HepG2 (cell line): ENCODE data around the gene C1QL2. TPM values are rescaled to one million over a fixed set of nuclear protein-coding genes. Genes with fewer than 3 reads are reported as not detected.

ENCODE experiments used
- ATAC-seq: fragments of 200-7000 bp; cut with Tn5 transposase; 3 replicates; pipeline ENCODE4 v1.9.1; 2020; ENCODE audit warnings: mild to moderate bottlenecking, moderate library complexity
- BruUV-seq: library from RNA; stranded (reverse); fragments of 400-500 nt; replicated peaks from 2 replicates; lab custom pipeline; 2021; lab: Mats Ljungman, UMichigan
- CTCF ChIA-PET: fragments of 300-600 bp; formaldehyde crosslinking; extraction: SDS; loops from one replicate; lab custom pipeline; 2021; ENCODE audit warnings: low total read pairs, inconsistent platforms, low intra/inter-chr PET ratio; lab: Yijun Ruan, JAX
- POLR2A ChIA-PET: fragments of 350-600 bp; sonication (Branson Sonifier 250); formaldehyde crosslinking; loops from one replicate; lab custom pipeline; 2020; ENCODE audit warnings: antibody characterized with exemption, inconsistent platforms; lab: Yijun Ruan, JAX
- DNase-seq: peaks from one replicate; pipeline ENCODE4 v3.0.0-alpha.2; 2015; ENCODE audit warnings: low spot score
- FAIRE-seq: peaks from 3 replicates; lab custom pipeline; 2011; peaks lifted over from hg19 to GRCh38; lab: Jason Lieb, UNC
- H2AFZ ChIP-seq: one replicate; pipeline ENCODE4 v1.6.1; 2011; ENCODE audit warnings: low read length, inconsistent platforms
- H3K27ac ChIP-seq: fragments of 300-600 bp; 3 replicates; pipeline ENCODE4 v1.8.0; 2011; ENCODE audit warnings: mixed run types, mild to moderate bottlenecking, mixed read lengths, low read length, inconsistent platforms; ENCODE audit not compliant: insufficient read depth; ENCODE audit errors: extremely low read length
- H3K27me3 ChIP-seq, 2 experiments: fragments of 200-600 bp in 1 of 2; 2 replicates in 1 of 2; 3 replicates in 1 of 2; pipeline versions ENCODE4 v1.6.0 to v1.8.0; 2011; ENCODE audit warnings: low read length in 2 of 2, mild to moderate bottlenecking in 2 of 2, moderate library complexity in 2 of 2, inconsistent platforms in 1 of 2; ENCODE audit not compliant: insufficient read depth in 2 of 2, control insufficient read depth in 1 of 2
- H3K36me3 ChIP-seq, 2 experiments: fragments of 200-600 bp in 1 of 2; replicated peaks in 1 of 2; 2 replicates in 1 of 2; 3 replicates in 1 of 2; pipeline versions ENCODE4 v1.5.1 to v1.8.0; 2011; ENCODE audit warnings: low read length in 2 of 2, inconsistent platforms in 1 of 2; ENCODE audit not compliant: insufficient read depth in 2 of 2, control insufficient read depth in 1 of 2
- H3K4me1 ChIP-seq: 2 replicates; pipeline ENCODE4 v1.5.1; 2012; ENCODE audit warnings: low read length, inconsistent platforms; ENCODE audit not compliant: insufficient read depth
- H3K4me2 ChIP-seq: 2 replicates; pipeline ENCODE4 v1.6.0; 2011; ENCODE audit warnings: low read depth, low read length, inconsistent platforms
- H3K4me3 ChIP-seq, 3 experiments: fragments of 200-600 bp in 1 of 3; sonication (generic), shearing (Covaris generic) in 1 of 3; replicated peaks in 1 of 3; 2 replicates each; pipeline ENCODE4 v1.5.1; 2011 to 2016; ENCODE audit warnings: low read length in 3 of 3, inconsistent platforms in 2 of 3, low read depth in 2 of 3, mild to moderate bottlenecking in 2 of 3, control low read depth in 1 of 3, mixed read lengths in 1 of 3; ENCODE audit not compliant: insufficient read depth in 1 of 3
- H3K79me2 ChIP-seq: one replicate; pipeline ENCODE4 v1.6.1; 2011; ENCODE audit warnings: low read length, inconsistent platforms; ENCODE audit not compliant: insufficient read depth
- H3K9ac ChIP-seq: 2 replicates; pipeline ENCODE4 v1.6.0; 2011; ENCODE audit warnings: mild to moderate bottlenecking, low read depth, low read length, inconsistent platforms; ENCODE audit not compliant: insufficient read depth
- H3K9me3 ChIP-seq: 2 replicates; pipeline ENCODE4 v1.5.1; 2012; ENCODE audit warnings: mild to moderate bottlenecking, low read length
- H4K20me1 ChIP-seq: 2 replicates; pipeline ENCODE4 v1.6.0; 2011; ENCODE audit warnings: inconsistent platforms, mild to moderate bottlenecking, low read length, moderate library complexity; ENCODE audit not compliant: insufficient read depth
- BCL6 ChIP-seq: IDR thresholded peaks from 2 replicates; pipeline ENCODE4 v1.6.1; 2016; ENCODE audit warnings: missing genetic modification reagents, missing compliant biosample characterization
- CAMTA2 ChIP-seq: sonication (generic); formaldehyde crosslinking; IDR thresholded peaks from 2 replicates; pipeline ENCODE4 v1.4.0; 2020; ENCODE audit warnings: mild to moderate bottlenecking, missing genetic modification reagents, borderline replicate concordance
- KMT2B ChIP-seq: IDR thresholded peaks from 2 replicates; pipeline ENCODE4 v1.6.1; 2016; ENCODE audit warnings: missing genetic modification reagents, missing compliant biosample characterization
- MTA1 ChIP-seq: sonication (generic); formaldehyde crosslinking; IDR thresholded peaks from 2 replicates; pipeline ENCODE4 v1.4.0; 2020; ENCODE audit warnings: missing genetic modification reagents, mild to moderate bottlenecking, borderline replicate concordance
- SOX13 ChIP-seq, 3 experiments: fragments of 450-650 bp in 1 of 3; sonication (generic) in 1 of 3; formaldehyde crosslinking in 1 of 3; IDR thresholded peaks in 2 of 3; conservative IDR thresholded peaks in 1 of 3; 2 replicates each; pipeline versions ENCODE4 v1.5.0 to v1.6.1; 2016 to 2020; ENCODE audit warnings: antibody characterized with exemption in 1 of 3, mild to moderate bottlenecking in 1 of 3, missing compliant biosample characterization in 1 of 3, missing genetic modification reagents in 1 of 3, moderate library complexity in 1 of 3
- ZFP90 ChIP-seq: sonication (generic); formaldehyde crosslinking; IDR thresholded peaks from 2 replicates; pipeline ENCODE4 v1.8.0; 2022; ENCODE audit warnings: missing genetic modification reagents, mild to moderate bottlenecking, inconsistent platforms, borderline replicate concordance
- ZNF530 ChIP-seq: sonication (generic); formaldehyde crosslinking; IDR thresholded peaks from 2 replicates; pipeline ENCODE4 v1.5.0; 2020; ENCODE audit warnings: low read depth, mild to moderate bottlenecking, missing genetic modification reagents
- ZNF713 ChIP-seq: sonication (generic); formaldehyde crosslinking; IDR thresholded peaks from 2 replicates; pipeline ENCODE4 v1.4.0; 2020; ENCODE audit warnings: mild to moderate bottlenecking, missing genetic modification reagents
- ZSCAN30 ChIP-seq: sonication (generic); formaldehyde crosslinking; IDR thresholded peaks from 2 replicates; pipeline ENCODE4 v1.5.0; 2020; ENCODE audit warnings: mild to moderate bottlenecking, missing genetic modification reagents
- WGBS: methylation state at CpG from one replicate; pipeline ENCODE4 v1.1.6; 2017; ENCODE audit warnings: low lambda C conversion rate; 5-methylcytosine and 5-hydroxymethylcytosine counted together
- in situ Hi-C: cut with HindIII; loops from 2 replicates; pipeline ENCODE4 v1.10.0; 2017; ENCODE audit warnings: low pct_unique_long_range_greater_than_20kb; ENCODE audit not compliant: extremely low pct_ligation_motif_present
- intact Hi-C: fragments of 100-400 bp; cut with micrococcal nuclease; formaldehyde crosslinking; loops from one replicate; pipeline ENCODE4 v1.10.0; 2022; ENCODE audit not compliant: unreplicated experiment
- polyA plus RNA-seq, 8 experiments: library from polyadenylated mRNA; depleted of rRNA in 3 of 8; stranded (reverse) in 7 of 8; unstranded in 1 of 8; fragments of >200 nt; fragmentation: Illumina TruSeq in 4 of 8; extraction: Trizol in 4 of 8; gene quantifications; 2 replicates each; pipeline versions ENCODE4 v1.2.1 to v1.2.3, GENCODE V29; 2011 to 2016; ENCODE audit warnings: low read depth in 4 of 8, missing spikeins in 1 of 8, mixed read lengths in 1 of 8; ENCODE audit not compliant: insufficient read depth in 1 of 8
- total RNA-seq, 5 experiments: library from RNA; depleted of rRNA; stranded (reverse); fragments of >200 nt; fragmentation: Illumina TruSeq; extraction: Trizol; gene quantifications; 2 replicates each; pipeline ENCODE4 v1.2.3, GENCODE V29; 2016; ENCODE audit warnings: low read depth in 1 of 5
- TF ChIP-seq, protein P1 (sequence below): sonication (generic); formaldehyde crosslinking; IDR thresholded peaks from 2 replicates; pipeline ENCODE4 v1.5.1; 2020; ENCODE audit warnings: mild to moderate bottlenecking, missing genetic modification reagents, borderline replicate concordance
- TF ChIP-seq, protein P2 (sequence below): fragments of 450-650 bp; IDR thresholded peaks from 2 replicates; pipeline ENCODE4 v1.6.1; 2016

C1QL2 gene
- total and polyA plus RNA-seq, 2 of the 13 experiments (the other 11 are each of a cell fraction or from before 2014, with no cell fraction given), result not detected

DNA sequence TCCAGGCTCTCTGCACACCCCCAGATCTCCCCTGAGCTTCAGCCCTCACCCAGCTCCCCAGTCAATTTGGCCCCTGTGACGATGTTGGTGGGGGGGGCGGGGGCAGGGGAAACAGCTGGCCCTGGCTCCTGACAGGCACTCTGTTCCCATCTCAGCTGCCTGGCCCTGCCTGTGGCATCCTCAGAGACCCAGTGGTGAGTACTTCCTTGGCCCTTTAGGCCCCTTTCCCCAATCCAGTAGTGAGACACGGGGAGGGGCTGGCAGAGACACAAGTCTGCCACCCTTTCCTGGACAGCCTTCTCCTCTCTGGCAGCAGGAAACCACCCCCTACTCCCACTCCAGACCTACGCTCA is 19.3 kb upstream of the C1QL2 start:
- H3K4me1 ChIP-seq, result no peaks in the 10 kb centered on the region
- H2AFZ ChIP-seq, result no peak overlapping the region
- ATAC-seq, result no peak
- no peak overlapping the region for H3K9ac ChIP-seq
- H3K4me2 ChIP-seq, result no peak overlapping the region
- H3K36me3 ChIP-seq, result no peaks in the 10 kb centered on the region
- CTCF ChIA-PET, result no interaction called here
- no peak for DNase-seq
- H3K27me3 ChIP-seq, result peaks cover 0 to 25% of the 10 kb centered on the region in 2 experiments; a peak in 2 of 5 replicates
- no peak overlapping the region for H3K4me3 ChIP-seq
- 17% methylated on average over 4 of the region's 4 CpGs for WGBS
- POLR2A ChIA-PET, result no interaction called here
- no peaks in the 10 kb centered on the region for H3K79me2 ChIP-seq
- no peak for TF ChIP-seq ZFP90 (CRISPR knock-in tag)
- no peak for TF ChIP-seq SOX13 (IDR thresholded peaks at IDR 0.05)
- TF ChIP-seq SOX13 (CRISPR knock-in tag; conservative IDR thresholded peaks at IDR 0.05 in 1 of 2, IDR thresholded peaks at IDR 0.05 in 1 of 2), result no peak
- TF ChIP-seq CAMTA2 (CRISPR knock-in tag), result no peak
- TF ChIP-seq, protein P1, sequence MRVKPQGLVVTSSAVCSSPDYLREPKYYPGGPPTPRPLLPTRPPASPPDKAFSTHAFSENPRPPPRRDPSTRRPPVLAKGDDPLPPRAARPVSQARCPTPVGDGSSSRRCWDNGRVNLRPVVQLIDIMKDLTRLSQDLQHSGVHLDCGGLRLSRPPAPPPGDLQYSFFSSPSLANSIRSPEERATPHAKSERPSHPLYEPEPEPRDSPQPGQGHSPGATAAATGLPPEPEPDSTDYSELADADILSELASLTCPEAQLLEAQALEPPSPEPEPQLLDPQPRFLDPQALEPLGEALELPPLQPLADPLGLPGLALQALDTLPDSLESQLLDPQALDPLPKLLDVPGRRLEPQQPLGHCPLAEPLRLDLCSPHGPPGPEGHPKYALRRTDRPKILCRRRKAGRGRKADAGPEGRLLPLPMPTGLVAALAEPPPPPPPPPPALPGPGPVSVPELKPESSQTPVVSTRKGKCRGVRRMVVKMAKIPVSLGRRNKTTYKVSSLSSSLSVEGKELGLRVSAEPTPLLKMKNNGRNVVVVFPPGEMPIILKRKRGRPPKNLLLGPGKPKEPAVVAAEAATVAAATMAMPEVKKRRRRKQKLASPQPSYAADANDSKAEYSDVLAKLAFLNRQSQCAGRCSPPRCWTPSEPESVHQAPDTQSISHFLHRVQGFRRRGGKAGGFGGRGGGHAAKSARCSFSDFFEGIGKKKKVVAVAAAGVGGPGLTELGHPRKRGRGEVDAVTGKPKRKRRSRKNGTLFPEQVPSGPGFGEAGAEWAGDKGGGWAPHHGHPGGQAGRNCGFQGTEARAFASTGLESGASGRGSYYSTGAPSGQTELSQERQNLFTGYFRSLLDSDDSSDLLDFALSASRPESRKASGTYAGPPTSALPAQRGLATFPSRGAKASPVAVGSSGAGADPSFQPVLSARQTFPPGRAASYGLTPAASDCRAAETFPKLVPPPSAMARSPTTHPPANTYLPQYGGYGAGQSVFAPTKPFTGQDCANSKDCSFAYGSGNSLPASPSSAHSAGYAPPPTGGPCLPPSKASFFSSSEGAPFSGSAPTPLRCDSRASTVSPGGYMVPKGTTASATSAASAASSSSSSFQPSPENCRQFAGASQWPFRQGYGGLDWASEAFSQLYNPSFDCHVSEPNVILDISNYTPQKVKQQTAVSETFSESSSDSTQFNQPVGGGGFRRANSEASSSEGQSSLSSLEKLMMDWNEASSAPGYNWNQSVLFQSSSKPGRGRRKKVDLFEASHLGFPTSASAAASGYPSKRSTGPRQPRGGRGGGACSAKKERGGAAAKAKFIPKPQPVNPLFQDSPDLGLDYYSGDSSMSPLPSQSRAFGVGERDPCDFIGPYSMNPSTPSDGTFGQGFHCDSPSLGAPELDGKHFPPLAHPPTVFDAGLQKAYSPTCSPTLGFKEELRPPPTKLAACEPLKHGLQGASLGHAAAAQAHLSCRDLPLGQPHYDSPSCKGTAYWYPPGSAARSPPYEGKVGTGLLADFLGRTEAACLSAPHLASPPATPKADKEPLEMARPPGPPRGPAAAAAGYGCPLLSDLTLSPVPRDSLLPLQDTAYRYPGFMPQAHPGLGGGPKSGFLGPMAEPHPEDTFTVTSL, result no peak
- TF ChIP-seq KMT2B (CRISPR knock-in tag), result no peak
- TF ChIP-seq ZNF530 (CRISPR knock-in tag), result no peak
- no peak for TF ChIP-seq MTA1 (CRISPR knock-in tag)
- TF ChIP-seq, protein P2, sequence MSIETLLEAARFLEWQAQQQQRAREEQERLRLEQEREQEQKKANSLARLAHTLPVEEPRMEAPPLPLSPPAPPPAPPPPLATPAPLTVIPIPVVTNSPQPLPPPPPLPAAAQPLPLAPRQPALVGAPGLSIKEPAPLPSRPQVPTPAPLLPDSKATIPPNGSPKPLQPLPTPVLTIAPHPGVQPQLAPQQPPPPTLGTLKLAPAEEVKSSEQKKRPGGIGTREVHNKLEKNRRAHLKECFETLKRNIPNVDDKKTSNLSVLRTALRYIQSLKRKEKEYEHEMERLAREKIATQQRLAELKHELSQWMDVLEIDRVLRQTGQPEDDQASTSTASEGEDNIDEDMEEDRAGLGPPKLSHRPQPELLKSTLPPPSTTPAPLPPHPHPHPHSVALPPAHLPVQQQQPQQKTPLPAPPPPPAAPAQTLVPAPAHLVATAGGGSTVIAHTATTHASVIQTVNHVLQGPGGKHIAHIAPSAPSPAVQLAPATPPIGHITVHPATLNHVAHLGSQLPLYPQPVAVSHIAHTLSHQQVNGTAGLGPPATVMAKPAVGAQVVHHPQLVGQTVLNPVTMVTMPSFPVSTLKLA, result no peak
- no peak for TF ChIP-seq BCL6 (CRISPR knock-in tag)
- no peak for TF ChIP-seq ZNF713 (CRISPR knock-in tag)
- no peak for TF ChIP-seq ZSCAN30
- TF ChIP-seq, all 625 proteins: peak for 0
- H3K9me3 ChIP-seq, result no peaks in the 10 kb centered on the region
- H3K27ac ChIP-seq, result no peak overlapping the region
- H4K20me1 ChIP-seq, result no peaks in the 10 kb centered on the region
- FAIRE-seq, result no peak
- no TSS peak for BruUV-seq
- intact Hi-C loops, result no loop called here
- in situ Hi-C loops, result loop anchor here (5.0 kb wide), 1 partner anchor 296 kb away; no protein-coding TSS in a partner anchor
